Kidney epithelial cell (primary cell): ENCODE measurements around the gene PES1. TPM values are rescaled to one million over a fixed set of nuclear protein-coding genes. Genes with fewer than 3 reads are reported as not detected.

Source experiments
- DNase-seq: peaks from one replicate; pipeline ENCODE4 v3.0.0-alpha.2; 2010; ENCODE audit warnings: low read depth
- H3K27me3 ChIP-seq: 2 replicates; pipeline ENCODE4 v1.6.0; 2011; ENCODE audit warnings: low read length; ENCODE audit not compliant: control insufficient read depth, insufficient read depth
- H3K36me3 ChIP-seq: 2 replicates; pipeline ENCODE4 v1.5.1; 2011; ENCODE audit warnings: low read length; ENCODE audit not compliant: control insufficient read depth, insufficient read depth
- H3K4me3 ChIP-seq: 2 replicates; pipeline ENCODE4 v1.5.1; 2011; ENCODE audit warnings: low read depth, mild to moderate bottlenecking, control low read depth, low read length
- total RNA-seq: library from RNA; depleted of rRNA; stranded (reverse); fragments of >200 nt; gene quantifications from 2 replicates; pipeline ENCODE4 v1.2.3, GENCODE V29; 2015
- TF ChIP-seq, protein P1 (sequence below): IDR thresholded peaks from 2 replicates; pipeline ENCODE4 v1.5.1; 2011; ENCODE audit warnings: mild to moderate bottlenecking, moderate library complexity, low read length, control low read depth, inconsistent platforms; ENCODE audit not compliant: insufficient read depth, poor library complexity, severe bottlenecking

PES1 gene
- total RNA-seq, 1 donor from 2014 or later, result 93.9 TPM

DNA sequence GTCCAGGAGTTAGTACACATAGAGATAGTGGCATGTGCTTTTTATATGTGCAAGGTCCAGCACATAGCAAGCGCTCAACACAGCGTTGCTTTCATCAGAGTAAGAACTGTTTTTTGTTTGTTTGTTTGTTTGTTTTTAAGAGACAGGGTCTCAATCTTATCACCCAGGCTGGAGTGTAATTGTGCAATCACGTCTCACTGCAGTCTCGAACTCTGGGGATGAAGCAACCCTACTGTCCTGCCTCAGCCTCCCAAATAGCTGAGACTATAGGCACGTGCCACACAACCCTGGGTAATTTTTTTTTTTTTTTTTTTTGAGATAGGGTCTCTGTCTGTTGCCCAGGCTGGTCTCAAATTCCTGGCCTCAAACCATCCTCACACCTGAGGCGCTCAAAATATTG lies 26.1 kb upstream of the PES1 start:
- no peak overlapping the region for H3K4me3 ChIP-seq
- no peaks in the 10 kb centered on the region for H3K27me3 ChIP-seq
- no peak for DNase-seq
- TF ChIP-seq, protein P1, sequence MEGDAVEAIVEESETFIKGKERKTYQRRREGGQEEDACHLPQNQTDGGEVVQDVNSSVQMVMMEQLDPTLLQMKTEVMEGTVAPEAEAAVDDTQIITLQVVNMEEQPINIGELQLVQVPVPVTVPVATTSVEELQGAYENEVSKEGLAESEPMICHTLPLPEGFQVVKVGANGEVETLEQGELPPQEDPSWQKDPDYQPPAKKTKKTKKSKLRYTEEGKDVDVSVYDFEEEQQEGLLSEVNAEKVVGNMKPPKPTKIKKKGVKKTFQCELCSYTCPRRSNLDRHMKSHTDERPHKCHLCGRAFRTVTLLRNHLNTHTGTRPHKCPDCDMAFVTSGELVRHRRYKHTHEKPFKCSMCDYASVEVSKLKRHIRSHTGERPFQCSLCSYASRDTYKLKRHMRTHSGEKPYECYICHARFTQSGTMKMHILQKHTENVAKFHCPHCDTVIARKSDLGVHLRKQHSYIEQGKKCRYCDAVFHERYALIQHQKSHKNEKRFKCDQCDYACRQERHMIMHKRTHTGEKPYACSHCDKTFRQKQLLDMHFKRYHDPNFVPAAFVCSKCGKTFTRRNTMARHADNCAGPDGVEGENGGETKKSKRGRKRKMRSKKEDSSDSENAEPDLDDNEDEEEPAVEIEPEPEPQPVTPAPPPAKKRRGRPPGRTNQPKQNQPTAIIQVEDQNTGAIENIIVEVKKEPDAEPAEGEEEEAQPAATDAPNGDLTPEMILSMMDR, result no peak
- H3K36me3 ChIP-seq, result no peaks in the 10 kb centered on the region

DNA sequence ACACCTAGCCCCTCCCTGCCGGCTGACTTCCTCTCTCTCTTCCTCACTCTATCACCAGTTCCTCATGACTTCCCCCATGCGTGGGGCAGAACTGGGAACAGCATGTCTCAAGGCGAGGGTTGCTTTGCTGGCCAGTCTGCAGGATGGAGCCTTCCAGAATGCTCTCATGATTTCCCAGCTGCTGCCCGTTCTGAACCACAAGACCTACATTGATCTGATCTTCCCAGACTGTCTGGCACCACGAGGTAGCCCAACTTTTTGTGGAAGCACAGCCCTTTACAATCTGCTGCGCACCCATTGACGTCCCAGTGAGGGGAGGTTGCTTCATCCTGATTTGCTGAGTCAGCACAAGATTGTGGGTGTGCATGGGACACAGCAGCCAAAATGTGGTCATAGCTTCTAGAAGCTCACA lies 23.8 kb upstream of the PES1 start:
- DNase-seq, result no peak
- H3K4me3 ChIP-seq, result no peak overlapping the region
- TF ChIP-seq, protein P1, result no peak
- no peaks in the 10 kb centered on the region for H3K27me3 ChIP-seq
- no peaks in the 10 kb centered on the region for H3K36me3 ChIP-seq

GRCh38 chr22:30614879-30615278 lies 23.2 kb upstream of the PES1 start:
- DNase-seq, result no peak
- no peaks in the 10 kb centered on the region for H3K27me3 ChIP-seq
- no peaks in the 10 kb centered on the region for H3K36me3 ChIP-seq
- no peak overlapping the region for H3K4me3 ChIP-seq
- TF ChIP-seq, protein P1, result no peak

- TF ChIP-seq, protein P1, result no peak
- Histone ChIP-seq H3K36me3 (no peaks in the 10 kb centered on the region), H3K4me3 (no peak overlapping the region), H3K27me3 (no peaks in the 10 kb centered on the region)
- no peak for DNase-seq
These were observed 22.6 kb upstream of the PES1 start for GRCh38 chr22:30614268-30614667.

GRCh38 chr22:30612789-30613188 lies 21.1 kb upstream of the PES1 start:
- no peak for DNase-seq
- Histone ChIP-seq H3K36me3 (no peaks in the 10 kb centered on the region), H3K4me3 (no peak overlapping the region), H3K27me3 (no peaks in the 10 kb centered on the region)
- TF ChIP-seq, protein P1, result no peak

DNA sequence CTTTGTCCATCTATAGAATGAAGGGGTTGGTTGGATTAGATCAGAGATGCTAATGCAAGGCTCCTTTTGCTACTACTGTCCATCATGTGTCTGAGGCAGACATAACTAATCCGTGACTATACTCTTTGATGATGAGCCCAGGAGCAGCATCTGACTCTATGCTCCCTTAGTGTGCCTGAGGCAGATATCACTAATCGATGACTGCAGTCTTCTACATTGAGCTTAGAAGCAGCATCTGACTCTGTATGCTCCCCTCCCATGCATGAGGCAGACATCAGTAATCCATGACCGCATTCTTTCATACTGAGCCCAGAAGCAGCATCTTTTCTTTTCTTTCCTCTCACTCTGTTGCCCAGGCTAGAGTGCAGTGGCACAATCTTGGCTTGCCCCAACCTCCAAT lies 19.5 kb upstream of the PES1 start:
- TF ChIP-seq, protein P1, result no peak
- no peak for DNase-seq
- Histone ChIP-seq H3K27me3 (no peaks in the 10 kb centered on the region), H3K4me3 (no peak overlapping the region), H3K36me3 (no peaks in the 10 kb centered on the region)
